SKM-1 (cell line): ENCODE data around the gene ASIC3.
"Not testable (repeated sequence)": the region's sequence is repeated elsewhere in the genome, so short reads cannot be mapped to it uniquely, and the experiment has no call there.

Experiments used
- DNase-seq: peaks from one replicate; lab custom pipeline; 2025; ENCODE audit not compliant: unreplicated experiment; lab: John Stamatoyannopoulos, UW

The ASIC3 gene

GRCh38 chr7:151013733-151014497, 34.4 kb upstream of the ASIC3 start:
- DNase-seq: no peak

GRCh38 chr7:151014950-151015349, 33.4 kb upstream of the ASIC3 start:
- no peak for DNase-seq

GRCh38 chr7:151015967-151016366, 32.4 kb upstream of the ASIC3 start:
- DNase-seq: no peak

- no peak for DNase-seq
Measured at GRCh38 chr7:151016505-151016904, 31.8 kb upstream of the ASIC3 start.

- DNase-seq: no peak
Measured at GRCh38 chr7:151016942-151017341, 31.4 kb upstream of the ASIC3 start.

- no peak for DNase-seq
Measured at GRCh38 chr7:151017370-151017952, 30.9 kb upstream of the ASIC3 start.

GRCh38 chr7:151017953-151018420, 30.3 kb upstream of the ASIC3 start:
- no peak for DNase-seq

GRCh38 chr7:151018421-151019129, 29.8 kb upstream of the ASIC3 start:
- no peak for DNase-seq

- no peak for DNase-seq
Measured at GRCh38 chr7:151019130-151019447, 29.2 kb upstream of the ASIC3 start.

- DNase-seq: no peak
Measured at GRCh38 chr7:151020231-151020630, 28.1 kb upstream of the ASIC3 start.

GRCh38 chr7:151023232-151023631, 25.1 kb upstream of the ASIC3 start:
- DNase-seq: no peak

- DNase-seq: no peak
Measured at GRCh38 chr7:151024435-151025056, 23.8 kb upstream of the ASIC3 start, which contains the start of gene ATG9B. Gene ATG9B (minus strand): TSS chr7:151024494. CDS start chr7:151024423, 71 bp downstream.

GRCh38 chr7:151025924-151026671, 22.2 kb upstream of the ASIC3 start:
- no peak for DNase-seq

- DNase-seq: not testable (repeated sequence)
Measured at GRCh38 chr7:151026771-151027727, 21.3 kb upstream of the ASIC3 start.

- not testable (repeated sequence) for DNase-seq
Measured at GRCh38 chr7:151027728-151028130, 20.6 kb upstream of the ASIC3 start.

- DNase-seq: peak; percentile 78
Measured at GRCh38 chr7:151028131-151028947, 20.0 kb upstream of the ASIC3 start, which contains the start of gene ABCB8. Gene ABCB8 (plus strand): TSS chr7:151028450. CDS start chr7:151028516, 66 bp downstream.

GRCh38 chr7:151028948-151029501, 19.3 kb upstream of the ASIC3 start:
- no peak for DNase-seq

- DNase-seq: no peak
Measured at GRCh38 chr7:151031011-151031410, 17.3 kb upstream of the ASIC3 start.
